ENCODE measurements around the gene ADGRL3.

Gene ADGRL3

DNA sequence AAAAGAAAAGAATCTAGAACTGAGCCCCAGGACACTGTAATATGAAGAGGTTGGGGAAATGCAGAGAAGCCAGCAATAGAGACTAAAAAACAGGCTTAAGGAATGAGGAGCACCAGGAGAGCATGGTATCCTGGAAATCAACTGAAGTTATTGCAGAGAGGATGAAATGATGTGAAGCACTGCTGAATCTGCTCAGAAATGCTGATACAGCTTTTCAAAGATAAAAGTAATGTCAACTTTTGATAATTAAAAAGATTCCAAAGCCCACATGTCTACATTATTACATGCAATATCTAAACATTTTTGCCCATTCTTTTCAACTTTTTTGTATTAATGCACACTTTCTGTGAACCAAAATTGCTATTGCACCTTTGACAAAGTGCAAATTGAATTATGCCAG is 718.4 kb downstream of the ADGRL3 start:
- TF ChIP-seq EZH2 (IDR thresholded peaks at IDR 0.05; ENCODE audit: borderline replicate concordance, low read depth, low read length, severe bottlenecking), result no peak
- TF ChIP-seq, protein P1, sequence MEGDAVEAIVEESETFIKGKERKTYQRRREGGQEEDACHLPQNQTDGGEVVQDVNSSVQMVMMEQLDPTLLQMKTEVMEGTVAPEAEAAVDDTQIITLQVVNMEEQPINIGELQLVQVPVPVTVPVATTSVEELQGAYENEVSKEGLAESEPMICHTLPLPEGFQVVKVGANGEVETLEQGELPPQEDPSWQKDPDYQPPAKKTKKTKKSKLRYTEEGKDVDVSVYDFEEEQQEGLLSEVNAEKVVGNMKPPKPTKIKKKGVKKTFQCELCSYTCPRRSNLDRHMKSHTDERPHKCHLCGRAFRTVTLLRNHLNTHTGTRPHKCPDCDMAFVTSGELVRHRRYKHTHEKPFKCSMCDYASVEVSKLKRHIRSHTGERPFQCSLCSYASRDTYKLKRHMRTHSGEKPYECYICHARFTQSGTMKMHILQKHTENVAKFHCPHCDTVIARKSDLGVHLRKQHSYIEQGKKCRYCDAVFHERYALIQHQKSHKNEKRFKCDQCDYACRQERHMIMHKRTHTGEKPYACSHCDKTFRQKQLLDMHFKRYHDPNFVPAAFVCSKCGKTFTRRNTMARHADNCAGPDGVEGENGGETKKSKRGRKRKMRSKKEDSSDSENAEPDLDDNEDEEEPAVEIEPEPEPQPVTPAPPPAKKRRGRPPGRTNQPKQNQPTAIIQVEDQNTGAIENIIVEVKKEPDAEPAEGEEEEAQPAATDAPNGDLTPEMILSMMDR (IDR thresholded peaks at IDR 0.05; ENCODE audit: borderline replicate concordance, extremely low read depth, low read length, poor library complexity, severe bottlenecking), result no peak
- Histone ChIP-seq H3K27me3 (ENCODE audit: insufficient read depth, low read length, poor library complexity) (no peaks in the 10 kb centered on the region), H3K4me2 (ENCODE audit: insufficient read depth, low read length) (no peak overlapping the region), H3K4me1 (ENCODE audit: insufficient read depth, low read length) (no peaks in the 10 kb centered on the region), H3K9ac (ENCODE audit: low read depth, low read length) (no peak overlapping the region), H3K27ac (ENCODE audit: low read length) (no peak overlapping the region), H3K36me3 (ENCODE audit: insufficient read depth, low read length) (no peaks in the 10 kb centered on the region), H3K4me3 (ENCODE audit: low read depth in 1 of 2, low read length in 2 of 2) (no peak overlapping the region), H3K79me2 (ENCODE audit: insufficient read depth, low read length) (no peaks in the 10 kb centered on the region), H3K9me3 (ENCODE audit: insufficient read depth, low read length, severe bottlenecking) (no peaks in the 10 kb centered on the region), H2AFZ (ENCODE audit: low read depth, low read length) (no peak overlapping the region), H4K20me1 (ENCODE audit: insufficient read depth, low read length) (no peaks in the 10 kb centered on the region)
- DNase-seq (no peak), ATAC-seq (ENCODE audit: insufficient read depth, low read depth) (no peak)

- ATAC-seq (ENCODE audit: insufficient read depth, low read depth) (no peak), DNase-seq (no peak)
- Histone ChIP-seq H3K4me2 (ENCODE audit: insufficient read depth, low read length) (no peak overlapping the region), H3K27ac (ENCODE audit: low read length) (no peak overlapping the region), H3K9ac (ENCODE audit: low read depth, low read length) (no peak overlapping the region), H3K27me3 (ENCODE audit: insufficient read depth, low read length, poor library complexity) (no peaks in the 10 kb centered on the region), H3K36me3 (ENCODE audit: insufficient read depth, low read length) (no peaks in the 10 kb centered on the region), H3K4me1 (ENCODE audit: insufficient read depth, low read length) (no peaks in the 10 kb centered on the region), H3K79me2 (ENCODE audit: insufficient read depth, low read length) (no peaks in the 10 kb centered on the region), H4K20me1 (ENCODE audit: insufficient read depth, low read length) (no peaks in the 10 kb centered on the region), H3K9me3 (ENCODE audit: insufficient read depth, low read length, severe bottlenecking) (no peaks in the 10 kb centered on the region), H2AFZ (ENCODE audit: low read depth, low read length) (no peak overlapping the region), H3K4me3 (ENCODE audit: low read depth in 1 of 2, low read length in 2 of 2) (no peak overlapping the region)
- TF ChIP-seq EZH2 (IDR thresholded peaks at IDR 0.05; ENCODE audit: borderline replicate concordance, low read depth, low read length, severe bottlenecking), result no peak
- TF ChIP-seq, protein P1 (IDR thresholded peaks at IDR 0.05; ENCODE audit: borderline replicate concordance, extremely low read depth, low read length, poor library complexity, severe bottlenecking), result no peak
Observed at GRCh38 chr4:61918987-61919386, 718.9 kb downstream of the ADGRL3 start.

DNA sequence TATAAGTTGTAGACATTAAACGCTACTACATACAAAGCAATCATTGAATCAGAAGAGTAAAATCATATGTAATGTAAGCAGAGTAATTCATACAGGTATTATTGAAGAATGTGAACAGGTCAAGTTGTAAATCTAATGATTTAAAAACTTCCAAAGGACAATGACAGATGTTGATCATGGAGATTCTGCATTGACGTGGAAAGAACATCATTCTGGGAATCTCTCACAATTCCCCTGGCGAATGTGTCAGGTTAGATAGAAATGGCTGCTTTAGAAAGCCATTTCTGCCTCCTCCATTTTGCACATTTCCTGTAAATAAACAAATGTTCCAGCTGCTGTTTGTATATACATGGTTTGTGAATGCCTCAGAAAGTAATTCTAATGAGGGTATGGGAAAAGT is 719.4 kb downstream of the ADGRL3 start:
- Histone ChIP-seq H3K9me3 (ENCODE audit: insufficient read depth, low read length, severe bottlenecking) (no peaks in the 10 kb centered on the region), H4K20me1 (ENCODE audit: insufficient read depth, low read length) (no peaks in the 10 kb centered on the region), H3K36me3 (ENCODE audit: insufficient read depth, low read length) (no peaks in the 10 kb centered on the region), H3K9ac (ENCODE audit: low read depth, low read length) (no peak overlapping the region), H2AFZ (ENCODE audit: low read depth, low read length) (no peak overlapping the region), H3K79me2 (ENCODE audit: insufficient read depth, low read length) (no peaks in the 10 kb centered on the region), H3K4me2 (ENCODE audit: insufficient read depth, low read length) (no peak overlapping the region), H3K27me3 (ENCODE audit: insufficient read depth, low read length, poor library complexity) (no peaks in the 10 kb centered on the region), H3K4me1 (ENCODE audit: insufficient read depth, low read length) (no peaks in the 10 kb centered on the region), H3K4me3 (ENCODE audit: low read depth in 1 of 2, low read length in 2 of 2) (no peak overlapping the region), H3K27ac (ENCODE audit: low read length) (no peak overlapping the region)
- ATAC-seq (ENCODE audit: insufficient read depth, low read depth) (no peak), DNase-seq (no peak)
- TF ChIP-seq, protein P1 (IDR thresholded peaks at IDR 0.05; ENCODE audit: borderline replicate concordance, extremely low read depth, low read length, poor library complexity, severe bottlenecking), result no peak
- no peak for TF ChIP-seq EZH2 (IDR thresholded peaks at IDR 0.05; ENCODE audit: borderline replicate concordance, low read depth, low read length, severe bottlenecking)

GRCh38 chr4:61921920-61922319 is 721.8 kb downstream of the ADGRL3 start:
- DNase-seq, result no peak
- TF ChIP-seq EZH2 (IDR thresholded peaks at IDR 0.05; ENCODE audit: borderline replicate concordance, low read depth, low read length, severe bottlenecking), result no peak
- TF ChIP-seq, protein P1 (IDR thresholded peaks at IDR 0.05; ENCODE audit: borderline replicate concordance, extremely low read depth, low read length, poor library complexity, severe bottlenecking), result no peak
- H3K79me2 ChIP-seq (ENCODE audit: insufficient read depth, low read length), result no peaks in the 10 kb centered on the region
- H3K4me2 ChIP-seq (ENCODE audit: insufficient read depth, low read length), result no peak overlapping the region
- no peaks in the 10 kb centered on the region for H3K36me3 ChIP-seq (ENCODE audit: insufficient read depth, low read length)
- H3K9me3 ChIP-seq (ENCODE audit: insufficient read depth, low read length, severe bottlenecking), result no peaks in the 10 kb centered on the region
- H3K4me1 ChIP-seq (ENCODE audit: insufficient read depth, low read length), result no peaks in the 10 kb centered on the region
- no peaks in the 10 kb centered on the region for H3K27me3 ChIP-seq (ENCODE audit: insufficient read depth, low read length, poor library complexity)
- no peaks in the 10 kb centered on the region for H4K20me1 ChIP-seq (ENCODE audit: insufficient read depth, low read length)
- H3K4me3 ChIP-seq (ENCODE audit: low read depth in 1 of 2, low read length in 2 of 2), result no peak overlapping the region
- H2AFZ ChIP-seq (ENCODE audit: low read depth, low read length), result no peak overlapping the region
- H3K9ac ChIP-seq (ENCODE audit: low read depth, low read length), result no peak overlapping the region
- H3K27ac ChIP-seq (ENCODE audit: low read length), result no peak overlapping the region
- ATAC-seq (ENCODE audit: insufficient read depth, low read depth), result no peak
